Testis (tissue), 3 donors: ENCODE data around the gene TMEM183A. TPM values are rescaled to one million over a fixed set of nuclear protein-coding genes. Genes with fewer than 3 reads are reported as not detected.

ENCODE experiments used
- DNase-seq: peaks from one replicate; pipeline ENCODE4 v3.0.0-alpha.2; 2019
- H3K27ac ChIP-seq, 2 donors: fragments of 200-600 bp; sonication (generic); one replicate each; pipeline ENCODE4 v1.5.1; 2019
- H3K27me3 ChIP-seq: fragments of 200-600 bp; sonication (generic); one replicate; pipeline ENCODE4 v1.5.1; 2019
- H3K36me3 ChIP-seq: fragments of 200-600 bp; sonication (generic); one replicate; pipeline ENCODE4 v1.5.1; 2017; ENCODE audit warnings: low read depth; ENCODE audit errors: missing control alignments
- H3K4me1 ChIP-seq: fragments of 200-600 bp; sonication (generic); one replicate; pipeline ENCODE4 v1.5.1; 2019
- H3K4me3 ChIP-seq, 2 donors: fragments of 200-600 bp; sonication (generic); one replicate each; pipeline ENCODE4 v1.5.1; 2017 to 2019
- H3K9me3 ChIP-seq: fragments of 200-600 bp; sonication (generic); one replicate; pipeline ENCODE4 v1.5.1; 2017
- CTCF ChIP-seq, 3 experiments: fragments of 450-650 bp in 2 of 3; fragments of 200-600 bp in 1 of 3; sonication (generic) in 1 of 3; IDR thresholded peaks; one replicate each; pipeline ENCODE4 v1.5.1; 2016 to 2019; ENCODE audit warnings: antibody characterized with exemption in 3 of 3, mild to moderate bottlenecking in 2 of 3, moderate library complexity in 1 of 3
- POLR2A ChIP-seq: fragments of 450-650 bp; IDR thresholded peaks from one replicate; pipeline ENCODE4 v1.6.1; 2017; ENCODE audit warnings: antibody characterized with exemption, mild to moderate bottlenecking, moderate library complexity
- WGBS, 2 donors: methylation state at CpG; one replicate each; pipeline ENCODE4 v1.1.5; 2018; 5-methylcytosine and 5-hydroxymethylcytosine counted together
- intact Hi-C: fragments of 100-400 bp; cut with DNase I; formaldehyde crosslinking; loops from one replicate; pipeline ENCODE4 v1.15.1; 2023; ENCODE audit warnings: low total_unique reads
- polyA plus RNA-seq: library from polyadenylated mRNA; stranded (reverse); fragments of 350-450 nt; fragmentation: Illumina TruSeq; extraction: RNeasy Lipid Tissue Mini Kit (QIAGEN cat#74804); gene quantifications from one replicate; pipeline ENCODE4 v1.2.3, GENCODE V29; 2014; ENCODE audit warnings: low read depth, low replicate concordance; ENCODE audit not compliant: insufficient read depth
- total RNA-seq, 2 donors: library from RNA; depleted of rRNA; stranded (reverse); fragments of >200 nt; gene quantifications; one replicate each; pipeline ENCODE4 v1.2.3, GENCODE V29; 2016

Gene TMEM183A
- total and polyA plus RNA-seq, 3 donors from 2014 or later, result 114 to 135 (median 129) TPM

- H3K9me3 ChIP-seq, result no peaks in the 10 kb centered on the region
- peak overlapping the region; percentile 56 to 74 for H3K4me3 ChIP-seq
- peaks cover 16% of the 10 kb centered on the region for H3K4me1 ChIP-seq
- intact Hi-C loops, result no loop called here
- no peaks in the 10 kb centered on the region for H3K27me3 ChIP-seq
- DNase-seq, result no peak
- TF ChIP-seq CTCF (IDR thresholded peaks at IDR 0.05) (no peak), POLR2A (no peak)
- peak overlapping the region; percentile 82 for H3K27ac ChIP-seq
- no peaks in the 10 kb centered on the region for H3K36me3 ChIP-seq
Observed at GRCh38 chr1:203025686-203026030, 18.5 kb downstream of the TMEM183A start.

- intact Hi-C loops, result no loop called here
Observed at GRCh38 chr1:203026031-203026665, 19.0 kb downstream of the TMEM183A start, which contains the start of gene PPFIA4. PPFIA4 (plus strand) TSS chr1:203026491; CDS start chr1:203039009, 12,518 bp downstream.

GRCh38 chr1:203026666-203027663 is 19.8 kb downstream of the TMEM183A start:
- DNase-seq, result peak; percentile 14
- TF ChIP-seq POLR2A (no peak), CTCF (IDR thresholded peaks at IDR 0.05) (no peak)

More at GRCh38 chr1:203026031-203026665, 19.0 kb downstream of the TMEM183A start, which contains the start of gene PPFIA4:
- TF ChIP-seq POLR2A (no peak), CTCF (IDR thresholded peaks at IDR 0.05) (no peak)
- peak within 1 kb of the TSS; percentile 56 to 74 for H3K4me3 ChIP-seq
- peaks cover 16% of the 10 kb centered on the region for H3K4me1 ChIP-seq
- peak; percentile 92 for DNase-seq
- no peaks in the 10 kb centered on the region for H3K27me3 ChIP-seq
- H3K27ac ChIP-seq, result peak within 1 kb of the TSS; percentile 82
- WGBS, 2 donors, result 10 to 47% methylated on average over 8 to 41 of the region's 52 CpGs
- H3K36me3 ChIP-seq, result no peaks in the 10 kb centered on the region
- H3K9me3 ChIP-seq, result no peaks in the 10 kb centered on the region

GRCh38 chr1:203028067-203028783 is 21.1 kb downstream of the TMEM183A start:
- H3K9me3 ChIP-seq, result no peaks in the 10 kb centered on the region
- no peak overlapping the region for H3K4me3 ChIP-seq
- no peaks in the 10 kb centered on the region for H3K27me3 ChIP-seq
- 64 to 71% methylated on average over 9 of the region's 9 CpGs for WGBS, 2 donors
- TF ChIP-seq CTCF (IDR thresholded peaks at IDR 0.05), result no peak
- TF ChIP-seq POLR2A, result no peak
- intact Hi-C loops, result no loop called here
- H3K36me3 ChIP-seq, result no peaks in the 10 kb centered on the region
- no peak overlapping the region for H3K27ac ChIP-seq
- H3K4me1 ChIP-seq, result peaks cover 16% of the 10 kb centered on the region
- DNase-seq, result peak; percentile 12

More at GRCh38 chr1:203026666-203027663, 19.8 kb downstream of the TMEM183A start:
- WGBS, 2 donors, result 15 to 16% methylated on average over 25 to 46 of the region's 46 CpGs
- intact Hi-C loops, result no loop called here
- Histone ChIP-seq H3K4me3 (peak overlapping the region; percentile 56 to 74), H3K27ac (no peak overlapping the region), H3K27me3 (no peaks in the 10 kb centered on the region), H3K36me3 (no peaks in the 10 kb centered on the region), H3K4me1 (peaks cover 16% of the 10 kb centered on the region), H3K9me3 (no peaks in the 10 kb centered on the region)
